Esophagus muscularis mucosa (tissue), 4 donors: ENCODE measurements around the gene KNL1. TPM values are rescaled to one million over a fixed set of nuclear protein-coding genes. Genes with fewer than 3 reads are reported as not detected.

ENCODE experiments used
- DNase-seq: peaks from one replicate; pipeline ENCODE4 v3.0.0-alpha.2; 2017; ENCODE audit errors: extremely low spot score
- H3K27ac ChIP-seq, 4 donors: fragments of 200-600 bp; sonication (generic); replicated peaks in 1 of 4; 1 replicate in 3 of 4; 2 replicates in 1 of 4; pipeline ENCODE4 v1.5.1; 2016 to 2019; ENCODE audit warnings: mild to moderate bottlenecking in 1 of 4
- H3K27me3 ChIP-seq, 4 donors: fragments of 200-600 bp; sonication (generic); one replicate each; pipeline versions ENCODE4 v1.5.1 to v1.6.0; 2016 to 2019
- H3K36me3 ChIP-seq, 4 donors: fragments of 200-600 bp; sonication (generic); one replicate each; pipeline ENCODE4 v1.5.1; 2016 to 2019
- H3K4me1 ChIP-seq, 4 donors: fragments of 200-600 bp; sonication (generic); one replicate each; pipeline ENCODE4 v1.5.1; 2016 to 2019
- H3K4me3 ChIP-seq, 4 donors: fragments of 200-600 bp; sonication (generic); 1 replicate in 2 of 4; 2 replicates in 2 of 4; pipeline ENCODE4 v1.5.1; 2016 to 2019; ENCODE audit warnings: mild to moderate bottlenecking in 4 of 4, moderate library complexity in 1 of 4
- H3K9me3 ChIP-seq, 4 donors: fragments of 200-600 bp; sonication (generic); 1 replicate in 3 of 4; 2 replicates in 1 of 4; pipeline ENCODE4 v1.5.1; 2016 to 2019
- EP300 ChIP-seq: sonication (generic); formaldehyde crosslinking; IDR thresholded peaks from one replicate; pipeline ENCODE4 v1.6.1; 2017; ENCODE audit warnings: antibody characterized with exemption
- POLR2A ChIP-seq: fragments of 450-650 bp; IDR thresholded peaks from one replicate; pipeline ENCODE4 v1.6.1; 2017; ENCODE audit warnings: antibody characterized with exemption, moderate library complexity, mild to moderate bottlenecking, low read depth
- POLR2AphosphoS5 ChIP-seq, 2 donors: sonication (generic); formaldehyde crosslinking; IDR thresholded peaks; one replicate each; pipeline ENCODE4 v1.6.1; 2017; ENCODE audit warnings: antibody characterized with exemption in 2 of 2
- WGBS: methylation state at CpG from one replicate; pipeline ENCODE4 v1.1.5; 2018; 5-methylcytosine and 5-hydroxymethylcytosine counted together
- intact Hi-C: fragments of 100-400 bp; cut with DNase I; formaldehyde crosslinking; loops from one replicate; pipeline ENCODE4 v1.15.1; 2023
- total RNA-seq, 4 donors: library from RNA; depleted of rRNA; stranded (reverse); fragments of >200 nt; gene quantifications; one replicate each; pipeline versions ENCODE4 v1.1.0 to v1.2.1, GENCODE V29; 2016
- TF ChIP-seq, protein P1 (sequence below), 3 experiments: fragments of 200-600 bp in 2 of 3; fragments of 450-650 bp in 1 of 3; sonication (generic) in 2 of 3; IDR thresholded peaks; one replicate each; pipeline ENCODE4 v1.5.1; 2017 to 2019; ENCODE audit warnings: antibody characterized with exemption in 3 of 3, mild to moderate bottlenecking in 2 of 3, moderate library complexity in 1 of 3

KNL1 gene
- total RNA-seq, 4 donors from 2014 or later = 0.06 to 0.63 (median 0.17) TPM; not detected in 1

DNA sequence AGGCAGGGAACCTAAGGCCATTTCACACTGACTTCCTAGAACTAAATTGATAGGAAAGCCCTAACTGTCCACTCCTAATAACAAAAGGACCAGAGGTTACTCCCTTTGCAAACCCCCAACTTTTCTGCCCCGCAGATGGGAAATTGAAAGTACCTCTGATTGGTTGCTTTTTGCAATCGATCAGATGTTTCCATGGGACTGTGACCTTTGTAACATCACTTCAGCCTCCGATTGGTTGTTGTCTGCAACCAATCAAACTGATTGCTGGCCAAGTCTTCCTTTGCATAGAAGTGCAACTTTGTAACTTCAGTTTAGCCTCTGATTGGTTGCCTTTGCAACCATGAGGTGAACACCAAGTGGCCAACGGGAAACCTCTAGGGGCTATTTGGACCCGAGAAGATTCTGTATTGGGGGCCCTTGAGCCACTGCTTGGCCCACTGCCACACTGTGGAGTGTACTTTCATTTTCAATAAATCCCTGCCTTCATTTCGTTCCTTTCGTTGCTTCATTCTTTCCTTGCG lies 11.3 kb upstream of the KNL1 start:
- 72% methylated on average over 8 of the region's 8 CpGs for WGBS
- no peaks in the 10 kb centered on the region for H3K36me3 ChIP-seq
- no peaks in the 10 kb centered on the region for H3K4me1 ChIP-seq
- DNase-seq = no peak
- no peaks in the 10 kb centered on the region for H3K27me3 ChIP-seq
- H3K9me3 ChIP-seq = no peaks in the 10 kb centered on the region
- H3K27ac ChIP-seq = no peak overlapping the region
- H3K4me3 ChIP-seq = peak overlapping the region; percentile 35 to 43 (median 41)
- no peak for TF ChIP-seq POLR2A
- TF ChIP-seq, protein P1, sequence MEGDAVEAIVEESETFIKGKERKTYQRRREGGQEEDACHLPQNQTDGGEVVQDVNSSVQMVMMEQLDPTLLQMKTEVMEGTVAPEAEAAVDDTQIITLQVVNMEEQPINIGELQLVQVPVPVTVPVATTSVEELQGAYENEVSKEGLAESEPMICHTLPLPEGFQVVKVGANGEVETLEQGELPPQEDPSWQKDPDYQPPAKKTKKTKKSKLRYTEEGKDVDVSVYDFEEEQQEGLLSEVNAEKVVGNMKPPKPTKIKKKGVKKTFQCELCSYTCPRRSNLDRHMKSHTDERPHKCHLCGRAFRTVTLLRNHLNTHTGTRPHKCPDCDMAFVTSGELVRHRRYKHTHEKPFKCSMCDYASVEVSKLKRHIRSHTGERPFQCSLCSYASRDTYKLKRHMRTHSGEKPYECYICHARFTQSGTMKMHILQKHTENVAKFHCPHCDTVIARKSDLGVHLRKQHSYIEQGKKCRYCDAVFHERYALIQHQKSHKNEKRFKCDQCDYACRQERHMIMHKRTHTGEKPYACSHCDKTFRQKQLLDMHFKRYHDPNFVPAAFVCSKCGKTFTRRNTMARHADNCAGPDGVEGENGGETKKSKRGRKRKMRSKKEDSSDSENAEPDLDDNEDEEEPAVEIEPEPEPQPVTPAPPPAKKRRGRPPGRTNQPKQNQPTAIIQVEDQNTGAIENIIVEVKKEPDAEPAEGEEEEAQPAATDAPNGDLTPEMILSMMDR (IDR thresholded peaks at IDR 0.05) = no peak
- TF ChIP-seq EP300 = no peak
- no peak for TF ChIP-seq POLR2AphosphoS5 (IDR thresholded peaks at IDR 0.05)
- intact Hi-C loops = no loop called here

DNA sequence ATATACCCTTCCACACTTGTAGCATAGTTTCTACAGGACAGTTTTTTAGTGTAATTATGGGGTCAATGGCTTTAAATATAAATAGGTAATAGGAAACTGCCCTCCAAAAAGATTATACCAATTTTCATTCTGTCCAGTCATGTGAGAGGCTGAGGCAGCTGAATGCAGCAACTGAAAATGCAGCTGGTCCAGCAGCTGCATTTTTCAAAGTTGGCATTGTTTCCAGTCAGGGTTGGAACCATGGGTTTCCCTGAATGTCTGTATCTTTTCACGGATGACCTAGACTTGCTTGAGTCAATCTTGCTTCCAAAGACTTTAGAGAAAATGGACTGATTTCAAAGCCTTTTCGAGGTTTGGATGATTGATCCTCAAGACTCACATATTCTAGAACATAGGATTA lies 9.9 kb upstream of the KNL1 start:
- Histone ChIP-seq H3K27ac (no peak overlapping the region), H3K36me3 (no peaks in the 10 kb centered on the region), H3K27me3 (no peaks in the 10 kb centered on the region), H3K4me3 (no peak overlapping the region), H3K4me1 (no peaks in the 10 kb centered on the region), H3K9me3 (no peaks in the 10 kb centered on the region)
- no peak for DNase-seq
- no peak for TF ChIP-seq POLR2AphosphoS5 (IDR thresholded peaks at IDR 0.05)
- no peak for TF ChIP-seq POLR2A
- TF ChIP-seq, protein P1 (IDR thresholded peaks at IDR 0.05) = no peak
- no peak for TF ChIP-seq EP300
- intact Hi-C loops = no loop called here
- 40% methylated on average over 2 of the region's 2 CpGs for WGBS

DNA sequence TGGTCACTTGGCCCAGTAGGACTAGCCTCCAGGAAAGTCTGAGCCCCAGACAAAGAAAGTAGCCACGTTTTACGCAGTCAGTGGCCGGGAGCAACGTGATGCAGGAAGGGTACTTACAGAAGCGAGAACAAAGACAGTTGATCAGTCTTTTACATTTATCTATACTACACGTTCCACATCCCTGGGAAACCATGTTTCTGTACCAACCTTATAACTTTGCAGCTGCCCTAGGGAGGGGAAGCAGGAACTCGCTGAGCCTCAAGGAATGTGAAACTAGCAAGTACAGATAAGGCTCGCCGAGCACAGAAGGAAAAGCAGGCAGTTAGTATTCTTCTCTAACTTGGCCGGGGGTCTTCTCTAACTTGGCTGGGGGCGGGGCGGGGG lies 3.4 kb upstream of the KNL1 start:
- H3K4me1 ChIP-seq = peaks cover 8 to 24% (median 14%) of the 10 kb centered on the region in 4 donors
- no peak for DNase-seq
- peaks cover 0 to 8% (median 0%) of the 10 kb centered on the region in 4 donors for H3K27me3 ChIP-seq
- H3K27ac ChIP-seq = no peak overlapping the region
- TF ChIP-seq EP300 = no peak
- no peak for TF ChIP-seq POLR2AphosphoS5 (IDR thresholded peaks at IDR 0.05)
- TF ChIP-seq, protein P1 (IDR thresholded peaks at IDR 0.05) = no peak
- TF ChIP-seq POLR2A = no peak
- 67% methylated on average over 12 of the region's 12 CpGs for WGBS
- no peaks in the 10 kb centered on the region for H3K9me3 ChIP-seq
- H3K36me3 ChIP-seq = no peaks in the 10 kb centered on the region
- H3K4me3 ChIP-seq = no peak overlapping the region
- intact Hi-C loops = loop anchor here (5.0 to 10.0 kb wide), 3 partner anchors 102 to 302 kb away; partner anchors contain the start of genes BAHD1 and VPS18

DNA sequence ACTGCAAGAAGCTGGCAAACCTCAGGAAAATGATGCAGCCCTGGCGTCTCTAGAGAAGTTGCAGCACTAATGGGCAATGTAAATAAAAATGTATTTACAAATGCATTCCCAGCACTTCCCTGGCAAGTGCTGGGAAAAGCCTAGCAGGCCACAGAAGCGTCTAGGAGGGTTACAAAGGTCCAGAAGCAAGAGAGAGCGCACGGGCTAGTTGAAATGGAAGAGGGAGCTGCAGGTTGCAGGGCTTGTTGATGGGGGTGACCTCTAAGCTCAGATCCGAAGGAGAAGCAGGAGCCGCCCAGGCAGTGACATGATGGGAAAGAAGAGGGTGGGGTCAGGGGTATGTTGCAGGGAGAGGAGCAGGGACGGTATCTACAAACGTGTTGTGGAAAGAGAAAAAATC lies 2.7 kb upstream of the KNL1 start:
- H3K27ac ChIP-seq = no peak overlapping the region
- no peaks in the 10 kb centered on the region for H3K36me3 ChIP-seq
- H3K27me3 ChIP-seq = peaks cover 0 to 15% (median 0%) of the 10 kb centered on the region in 4 donors
- H3K9me3 ChIP-seq = no peaks in the 10 kb centered on the region
- 69% methylated on average over 8 of the region's 8 CpGs for WGBS
- peaks cover 8 to 24% (median 14%) of the 10 kb centered on the region in 4 donors for H3K4me1 ChIP-seq
- no peak for DNase-seq
- H3K4me3 ChIP-seq = no peak overlapping the region
- intact Hi-C loops = loop anchor here (5.0 to 10.0 kb wide), 3 partner anchors 101 to 301 kb away; partner anchors contain the start of genes BAHD1 and VPS18
- no peak for TF ChIP-seq POLR2A
- TF ChIP-seq POLR2AphosphoS5 (IDR thresholded peaks at IDR 0.05) = no peak
- TF ChIP-seq, protein P1 (IDR thresholded peaks at IDR 0.05) = no peak
- no peak for TF ChIP-seq EP300

DNA sequence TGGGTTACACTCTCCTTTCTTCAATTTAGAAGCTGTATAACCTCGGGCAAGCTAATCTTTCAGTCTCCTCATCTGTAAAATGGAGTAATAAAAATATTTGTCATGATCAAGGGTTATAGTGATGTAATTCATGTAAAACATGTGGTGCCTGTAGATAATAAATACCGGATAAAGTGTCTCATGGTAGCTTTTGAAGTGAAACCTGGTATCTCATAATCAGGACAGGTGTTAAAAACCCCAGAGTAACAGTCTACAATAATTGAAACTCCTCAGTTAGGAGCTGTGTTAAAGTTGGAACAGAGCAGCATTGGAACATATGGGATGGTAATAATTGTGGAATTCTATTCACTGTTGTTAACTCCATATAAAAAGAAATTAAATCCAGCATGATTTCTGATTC lies 884 bp upstream of the KNL1 start:
- TF ChIP-seq EP300 (no peak), POLR2AphosphoS5 (IDR thresholded peaks at IDR 0.05) (no peak), POLR2A (no peak)
- TF ChIP-seq, protein P1 (IDR thresholded peaks at IDR 0.05) = no peak
- DNase-seq = no peak
- 76% methylated on average over 2 of the region's 2 CpGs for WGBS
- Histone ChIP-seq H3K27ac (peak overlapping the region in 2 of 4 donors; percentile 86), H3K4me3 (peak overlapping the region in 2 of 4 donors; percentile 62 to 69), H3K36me3 (no peaks in the 10 kb centered on the region), H3K4me1 (peaks cover 8 to 24% (median 14%) of the 10 kb centered on the region in 4 donors), H3K9me3 (no peaks in the 10 kb centered on the region), H3K27me3 (peaks cover 0 to 19% (median 0%) of the 10 kb centered on the region in 4 donors)
- intact Hi-C loops = loop anchor here (5.0 to 10.0 kb wide), 3 partner anchors 99 to 299 kb away; partner anchors contain the start of genes BAHD1 and VPS18
